Prostate gland (tissue), 2 donors: Measurements from ENCODE around the gene MYH7B. TPM values are rescaled to one million over a fixed set of nuclear protein-coding genes. Genes with fewer than 3 reads are reported as not detected.

Experiments used
- DNase-seq: peaks from one replicate; pipeline ENCODE4 v3.0.0-alpha.2; 2019; ENCODE audit warnings: low spot score
- H3K27ac ChIP-seq, 2 donors: fragments of 200-600 bp; sonication (generic); 2 replicates each; pipeline ENCODE4 v1.5.1; 2017 to 2019
- H3K27me3 ChIP-seq: fragments of 200-600 bp; sonication (generic); replicated peaks from 2 replicates; pipeline ENCODE4 v1.5.1; 2019; ENCODE audit not compliant: insufficient read depth
- H3K36me3 ChIP-seq, 2 donors: fragments of 200-600 bp; sonication (generic); 1 replicate in 1 of 2; 2 replicates in 1 of 2; pipeline versions ENCODE4 v1.5.1 to v1.8.1; 2017 to 2019
- H3K4me1 ChIP-seq: fragments of 200-600 bp; sonication (generic); replicated peaks from 2 replicates; pipeline ENCODE4 v1.5.1; 2019
- H3K4me3 ChIP-seq, 2 donors: fragments of 200-600 bp; sonication (generic); 2 replicates each; pipeline ENCODE4 v1.5.1; 2017 to 2019
- H3K9me3 ChIP-seq: fragments of 200-600 bp; sonication (generic); 2 replicates; pipeline ENCODE4 v1.5.1; 2017
- POLR2A ChIP-seq: fragments of 450-650 bp; IDR thresholded peaks from one replicate; pipeline ENCODE4 v1.6.1; 2016; ENCODE audit warnings: antibody characterized with exemption, mild to moderate bottlenecking
- POLR2AphosphoS5 ChIP-seq: sonication (generic); formaldehyde crosslinking; IDR thresholded peaks from one replicate; pipeline ENCODE4 v1.6.1; 2017; ENCODE audit warnings: antibody characterized with exemption
- WGBS: methylation state at CpG from one replicate; pipeline ENCODE4 v1.1.5; 2018; 5-methylcytosine and 5-hydroxymethylcytosine counted together
- intact Hi-C: fragments of 100-400 bp; cut with DNase I; formaldehyde crosslinking; loops from one replicate; pipeline ENCODE4 v1.14.2; 2022
- total RNA-seq, 2 donors: library from RNA; depleted of rRNA; stranded (reverse); fragments of >200 nt; gene quantifications; one replicate each; pipeline ENCODE4 v1.1.0, GENCODE V29; 2016
- TF ChIP-seq, protein P1 (sequence below), 4 experiments: fragments of 200-600 bp in 2 of 4; fragments of 450-650 bp in 2 of 4; sonication (generic) in 2 of 4; IDR thresholded peaks; 1 replicate in 3 of 4; 2 replicates in 1 of 4; pipeline ENCODE4 v1.5.1; 2016 to 2019; ENCODE audit warnings: antibody characterized with exemption in 4 of 4, mild to moderate bottlenecking in 2 of 4, moderate library complexity in 2 of 4

MYH7B gene
- total RNA-seq, 2 donors from 2014 or later = 0.27 to 11.5 TPM

DNA sequence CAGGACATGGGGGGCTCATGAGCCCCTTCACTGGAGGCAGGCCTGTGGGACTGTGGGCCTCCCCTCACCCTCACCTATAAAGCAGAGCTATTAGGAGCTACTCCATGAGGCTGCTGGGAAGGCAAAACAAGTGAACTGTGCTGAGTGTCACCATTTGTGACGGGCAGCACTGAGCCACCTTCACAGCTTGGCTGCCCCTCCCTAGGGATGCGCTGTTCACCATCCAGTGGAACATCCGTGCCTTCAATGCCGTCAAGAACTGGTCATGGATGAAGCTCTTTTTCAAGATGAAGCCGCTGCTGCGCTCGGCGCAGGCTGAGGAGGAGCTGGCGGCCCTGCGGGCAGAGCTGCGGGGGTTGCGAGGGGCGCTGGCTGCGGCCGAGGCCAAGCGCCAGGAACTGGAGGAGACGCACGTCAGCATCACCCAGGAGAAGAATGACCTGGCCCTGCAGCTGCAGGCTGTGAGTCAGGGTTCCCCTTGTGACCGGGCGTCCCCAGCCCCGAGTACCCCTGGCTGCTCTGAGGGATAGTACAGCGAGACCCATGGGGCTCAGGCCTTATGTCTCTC lies 38.4 kb downstream of the MYH7B start:
- TF ChIP-seq, protein P1, sequence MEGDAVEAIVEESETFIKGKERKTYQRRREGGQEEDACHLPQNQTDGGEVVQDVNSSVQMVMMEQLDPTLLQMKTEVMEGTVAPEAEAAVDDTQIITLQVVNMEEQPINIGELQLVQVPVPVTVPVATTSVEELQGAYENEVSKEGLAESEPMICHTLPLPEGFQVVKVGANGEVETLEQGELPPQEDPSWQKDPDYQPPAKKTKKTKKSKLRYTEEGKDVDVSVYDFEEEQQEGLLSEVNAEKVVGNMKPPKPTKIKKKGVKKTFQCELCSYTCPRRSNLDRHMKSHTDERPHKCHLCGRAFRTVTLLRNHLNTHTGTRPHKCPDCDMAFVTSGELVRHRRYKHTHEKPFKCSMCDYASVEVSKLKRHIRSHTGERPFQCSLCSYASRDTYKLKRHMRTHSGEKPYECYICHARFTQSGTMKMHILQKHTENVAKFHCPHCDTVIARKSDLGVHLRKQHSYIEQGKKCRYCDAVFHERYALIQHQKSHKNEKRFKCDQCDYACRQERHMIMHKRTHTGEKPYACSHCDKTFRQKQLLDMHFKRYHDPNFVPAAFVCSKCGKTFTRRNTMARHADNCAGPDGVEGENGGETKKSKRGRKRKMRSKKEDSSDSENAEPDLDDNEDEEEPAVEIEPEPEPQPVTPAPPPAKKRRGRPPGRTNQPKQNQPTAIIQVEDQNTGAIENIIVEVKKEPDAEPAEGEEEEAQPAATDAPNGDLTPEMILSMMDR (IDR thresholded peaks at IDR 0.05) = no peak
- Histone ChIP-seq H3K36me3 (peaks cover 0 to 17% of the 10 kb centered on the region in 2 donors), H3K4me1 (peaks cover 7% of the 10 kb centered on the region), H3K27me3 (no peaks in the 10 kb centered on the region), H3K4me3 (no peak overlapping the region), H3K9me3 (no peaks in the 10 kb centered on the region), H3K27ac (no peak overlapping the region)
- intact Hi-C loops = no loop called here
- 91% methylated on average over 22 of the region's 22 CpGs for WGBS
- DNase-seq = no peak

DNA sequence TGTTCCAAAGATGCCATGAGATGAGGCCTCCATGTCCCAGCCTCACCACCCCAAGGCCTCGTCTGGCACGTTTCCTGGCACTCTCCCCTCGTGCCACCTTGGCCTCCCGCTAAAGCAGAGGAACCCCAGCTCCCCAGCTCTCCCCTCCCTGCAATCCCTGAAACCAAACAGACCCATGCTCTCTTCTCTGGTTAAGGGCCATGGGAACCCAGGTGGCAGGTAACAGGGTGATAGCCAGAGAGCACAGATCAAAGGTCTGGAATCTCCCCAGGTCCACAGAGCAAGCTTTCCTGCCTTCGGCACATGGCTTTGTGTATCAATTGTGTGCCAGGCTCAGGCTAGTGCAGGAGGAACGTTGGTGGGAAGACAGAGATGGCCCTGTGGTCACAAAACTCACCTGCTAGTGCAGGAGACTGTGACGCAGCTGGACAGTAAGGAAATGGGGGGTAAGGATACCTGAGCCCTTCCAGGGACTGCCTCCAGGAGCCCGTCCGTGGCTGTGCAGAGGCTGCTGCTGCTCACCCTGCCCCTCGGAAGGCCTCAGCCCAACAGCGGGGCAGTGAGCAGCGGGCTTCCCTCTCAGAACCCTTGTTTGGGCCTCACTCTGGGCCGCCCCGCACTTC lies 39.0 kb downstream of the MYH7B start:
- WGBS = 84% methylated on average over 14 of the region's 14 CpGs
- no peak for TF ChIP-seq POLR2AphosphoS5
- TF ChIP-seq POLR2A = no peak
- TF ChIP-seq, protein P1 (IDR thresholded peaks at IDR 0.05) = no peak
- no peaks in the 10 kb centered on the region for H3K27me3 ChIP-seq
- no peak overlapping the region for H3K27ac ChIP-seq
- H3K36me3 ChIP-seq = peaks cover 0 to 17% of the 10 kb centered on the region in 2 donors
- DNase-seq = no peak
- no peaks in the 10 kb centered on the region for H3K9me3 ChIP-seq
- intact Hi-C loops = no loop called here
- H3K4me3 ChIP-seq = no peak overlapping the region
- peaks cover 7% of the 10 kb centered on the region for H3K4me1 ChIP-seq

DNA sequence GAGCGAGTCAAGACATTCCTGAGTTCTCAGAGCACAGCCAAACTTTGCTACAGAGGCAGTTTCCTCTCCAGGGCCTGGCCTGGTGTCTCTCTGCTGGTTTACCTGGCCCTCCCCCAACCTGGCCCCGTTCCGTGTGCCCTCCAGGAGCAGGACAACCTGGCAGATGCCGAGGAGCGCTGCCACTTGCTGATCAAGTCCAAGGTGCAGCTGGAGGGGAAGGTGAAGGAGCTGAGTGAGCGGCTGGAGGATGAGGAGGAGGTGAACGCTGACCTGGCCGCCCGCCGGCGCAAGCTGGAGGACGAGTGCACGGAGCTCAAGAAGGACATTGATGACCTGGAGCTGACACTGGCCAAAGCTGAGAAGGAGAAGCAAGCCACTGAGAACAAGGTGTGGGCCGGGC lies 39.5 kb downstream of the MYH7B start:
- WGBS = 87% methylated on average over 14 of the region's 14 CpGs
- Histone ChIP-seq H3K9me3 (no peaks in the 10 kb centered on the region), H3K4me1 (peaks cover 7% of the 10 kb centered on the region), H3K27me3 (no peaks in the 10 kb centered on the region), H3K36me3 (peaks cover 0 to 17% of the 10 kb centered on the region in 2 donors), H3K27ac (no peak overlapping the region), H3K4me3 (no peak overlapping the region)
- no peak for DNase-seq
- TF ChIP-seq POLR2A (no peak), POLR2AphosphoS5 (no peak)
- TF ChIP-seq, protein P1 (IDR thresholded peaks at IDR 0.05) = no peak
- intact Hi-C loops = no loop called here

DNA sequence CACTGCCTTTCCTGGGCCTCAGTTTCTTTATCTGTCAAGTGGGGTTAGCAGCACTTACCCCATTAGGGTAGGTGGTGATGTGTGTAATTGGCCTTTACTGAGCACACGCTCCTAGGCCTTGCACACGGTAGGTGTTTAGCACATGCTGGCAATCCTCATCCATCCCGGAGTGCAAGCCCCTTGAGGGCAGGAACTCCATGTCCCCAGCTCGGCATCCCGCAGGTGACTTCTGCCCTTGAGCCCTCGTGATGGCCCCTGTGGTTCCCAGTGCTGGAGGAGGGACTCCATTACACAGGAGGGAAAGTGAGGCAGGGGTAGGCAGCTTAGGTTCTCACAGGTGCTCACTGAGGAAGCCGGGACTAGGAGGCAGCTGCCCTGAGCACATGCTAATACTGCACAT lies 40.0 kb downstream of the MYH7B start:
- Histone ChIP-seq H3K9me3 (no peaks in the 10 kb centered on the region), H3K4me1 (peaks cover 7% of the 10 kb centered on the region), H3K36me3 (peaks cover 0 to 22% of the 10 kb centered on the region in 2 donors), H3K4me3 (no peak overlapping the region), H3K27ac (no peak overlapping the region), H3K27me3 (no peaks in the 10 kb centered on the region)
- TF ChIP-seq POLR2AphosphoS5 (no peak), POLR2A (no peak)
- TF ChIP-seq, protein P1 (IDR thresholded peaks at IDR 0.05) = no peak
- WGBS = 99% methylated on average over 7 of the region's 7 CpGs
- DNase-seq = no peak
- intact Hi-C loops = no loop called here
